Suprapubic skin (tissue), 4 donors: ENCODE results near the gene NFYC. TPM values are rescaled to one million over a fixed set of nuclear protein-coding genes. Genes with fewer than 3 reads are reported as not detected.

Experiments used
- DNase-seq, 2 donors: peaks; one replicate each; pipeline ENCODE4 v3.0.0-alpha.2; 2019; ENCODE audit warnings: low spot score in 2 of 2
- H3K27ac ChIP-seq: fragments of 200-600 bp; sonication (generic); one replicate; pipeline ENCODE4 v1.5.1; 2019
- H3K27me3 ChIP-seq: fragments of 200-600 bp; sonication (generic); one replicate; pipeline ENCODE4 v1.5.1; 2019
- H3K36me3 ChIP-seq: fragments of 200-600 bp; sonication (generic); one replicate; pipeline ENCODE4 v1.5.1; 2019
- H3K4me1 ChIP-seq: fragments of 200-600 bp; sonication (generic); one replicate; pipeline ENCODE4 v1.5.1; 2019
- H3K4me3 ChIP-seq: fragments of 200-600 bp; sonication (generic); one replicate; pipeline ENCODE4 v1.5.1; 2019; ENCODE audit warnings: mild to moderate bottlenecking
- H3K9me3 ChIP-seq: fragments of 200-600 bp; sonication (generic); one replicate; pipeline ENCODE4 v1.5.1; 2019
- EP300 ChIP-seq: sonication (generic); formaldehyde crosslinking; IDR thresholded peaks from one replicate; pipeline ENCODE4 v1.6.1; 2017; ENCODE audit warnings: antibody characterized with exemption
- POLR2A ChIP-seq, 2 donors: fragments of 450-650 bp; IDR thresholded peaks; one replicate each; pipeline ENCODE4 v1.6.1; 2017; ENCODE audit warnings: antibody characterized with exemption in 2 of 2, mild to moderate bottlenecking in 2 of 2, moderate library complexity in 2 of 2
- POLR2AphosphoS5 ChIP-seq, 3 donors: sonication (generic); formaldehyde crosslinking; IDR thresholded peaks; one replicate each; pipeline ENCODE4 v1.6.1; 2017; ENCODE audit warnings: antibody characterized with exemption in 3 of 3
- WGBS: methylation state at CpG from one replicate; pipeline ENCODE4 v1.1.5; 2018; 5-methylcytosine and 5-hydroxymethylcytosine counted together
- total RNA-seq, 4 donors: library from RNA; depleted of rRNA; stranded (reverse); fragments of >200 nt; gene quantifications; one replicate each; pipeline ENCODE4 v1.1.0, GENCODE V29; 2016
- TF ChIP-seq, protein P1 (sequence below), 2 donors: fragments of 200-600 bp in 1 of 2; fragments of 450-650 bp in 1 of 2; sonication (generic) in 1 of 2; IDR thresholded peaks; one replicate each; pipeline ENCODE4 v1.5.1; 2016 to 2019; ENCODE audit warnings: antibody characterized with exemption in 2 of 2, mild to moderate bottlenecking in 1 of 2, moderate library complexity in 1 of 2

Gene NFYC
- total RNA-seq, 4 donors from 2014 or later: 62.9 to 111 (median 83.5) TPM

DNA sequence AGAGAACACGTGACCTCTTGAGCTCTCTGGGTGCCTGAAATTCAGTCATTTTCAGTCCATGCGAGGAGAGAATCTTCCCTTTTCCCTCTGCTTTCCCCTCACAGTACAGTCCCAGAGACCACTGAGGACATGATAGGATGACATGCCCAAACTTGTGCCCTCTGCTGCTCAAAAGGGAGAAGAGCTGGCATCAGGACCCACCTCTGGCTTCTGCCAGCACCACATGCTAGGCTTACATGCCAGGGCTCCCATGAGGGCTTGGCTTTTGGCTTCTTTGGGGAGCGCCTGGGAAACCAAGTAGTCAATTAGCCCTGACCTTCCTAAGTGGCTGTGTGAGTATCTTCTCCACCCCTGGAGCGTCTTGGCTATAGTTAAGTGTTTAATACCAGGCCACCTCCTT lies 78.3 kb downstream of the NFYC start:
- no peak for DNase-seq
- Histone ChIP-seq H3K27ac (no peak overlapping the region), H3K27me3 (no peaks in the 10 kb centered on the region), H3K9me3 (no peaks in the 10 kb centered on the region), H3K36me3 (peaks cover 70% of the 10 kb centered on the region), H3K4me1 (peaks cover 26% of the 10 kb centered on the region), H3K4me3 (no peak overlapping the region)
- 58% methylated on average over 4 of the region's 4 CpGs for WGBS
- TF ChIP-seq EP300 (no peak), POLR2A (IDR thresholded peaks at IDR 0.05) (no peak), POLR2AphosphoS5 (IDR thresholded peaks at IDR 0.05) (no peak)
- TF ChIP-seq, protein P1, sequence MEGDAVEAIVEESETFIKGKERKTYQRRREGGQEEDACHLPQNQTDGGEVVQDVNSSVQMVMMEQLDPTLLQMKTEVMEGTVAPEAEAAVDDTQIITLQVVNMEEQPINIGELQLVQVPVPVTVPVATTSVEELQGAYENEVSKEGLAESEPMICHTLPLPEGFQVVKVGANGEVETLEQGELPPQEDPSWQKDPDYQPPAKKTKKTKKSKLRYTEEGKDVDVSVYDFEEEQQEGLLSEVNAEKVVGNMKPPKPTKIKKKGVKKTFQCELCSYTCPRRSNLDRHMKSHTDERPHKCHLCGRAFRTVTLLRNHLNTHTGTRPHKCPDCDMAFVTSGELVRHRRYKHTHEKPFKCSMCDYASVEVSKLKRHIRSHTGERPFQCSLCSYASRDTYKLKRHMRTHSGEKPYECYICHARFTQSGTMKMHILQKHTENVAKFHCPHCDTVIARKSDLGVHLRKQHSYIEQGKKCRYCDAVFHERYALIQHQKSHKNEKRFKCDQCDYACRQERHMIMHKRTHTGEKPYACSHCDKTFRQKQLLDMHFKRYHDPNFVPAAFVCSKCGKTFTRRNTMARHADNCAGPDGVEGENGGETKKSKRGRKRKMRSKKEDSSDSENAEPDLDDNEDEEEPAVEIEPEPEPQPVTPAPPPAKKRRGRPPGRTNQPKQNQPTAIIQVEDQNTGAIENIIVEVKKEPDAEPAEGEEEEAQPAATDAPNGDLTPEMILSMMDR (IDR thresholded peaks at IDR 0.05): no peak

DNA sequence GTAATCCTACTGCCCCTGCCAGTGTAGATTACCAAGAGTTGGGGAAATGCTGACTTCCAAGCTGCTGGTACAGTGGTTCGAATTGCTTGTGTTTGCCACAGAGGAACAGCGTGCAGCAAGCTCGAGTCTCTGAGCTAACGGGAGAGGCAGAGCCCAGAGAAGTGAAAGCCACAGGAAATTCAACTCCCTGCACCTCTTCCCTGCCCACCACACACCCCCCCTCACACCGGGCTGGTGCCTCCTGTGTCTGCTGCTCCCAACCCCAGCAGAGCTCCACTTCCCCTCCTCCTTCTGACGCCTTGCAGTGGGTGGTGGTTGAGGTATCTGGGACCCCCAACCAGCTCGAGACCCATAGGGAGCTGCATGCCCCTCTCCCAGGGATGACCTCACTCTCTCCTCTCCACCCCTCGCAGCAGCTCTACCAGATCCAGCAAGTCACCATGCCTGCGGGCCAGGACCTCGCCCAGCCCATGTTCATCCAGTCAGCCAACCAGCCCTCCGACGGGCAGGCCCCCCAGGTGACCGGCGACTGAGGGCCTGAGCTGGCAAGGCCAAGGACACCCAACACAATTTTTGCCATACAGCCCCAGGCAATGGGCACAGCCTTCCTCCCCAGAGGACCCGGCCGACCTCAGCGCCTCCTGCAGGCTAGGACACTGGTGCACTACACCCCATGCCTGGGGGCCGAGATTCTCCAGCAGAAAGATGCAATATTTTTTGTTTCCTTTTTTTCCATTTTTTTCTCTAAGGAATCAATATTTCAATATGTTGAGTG lies 79.0 kb downstream of the NFYC start:
- Histone ChIP-seq H3K27ac (no peak overlapping the region), H3K36me3 (peaks cover 64% of the 10 kb centered on the region), H3K4me1 (peaks cover 26% of the 10 kb centered on the region), H3K4me3 (no peak overlapping the region), H3K9me3 (no peaks in the 10 kb centered on the region), H3K27me3 (no peaks in the 10 kb centered on the region)
- DNase-seq: no peak
- TF ChIP-seq, protein P1 (IDR thresholded peaks at IDR 0.05): no peak
- 57% methylated on average over 17 of the region's 18 CpGs for WGBS

DNA sequence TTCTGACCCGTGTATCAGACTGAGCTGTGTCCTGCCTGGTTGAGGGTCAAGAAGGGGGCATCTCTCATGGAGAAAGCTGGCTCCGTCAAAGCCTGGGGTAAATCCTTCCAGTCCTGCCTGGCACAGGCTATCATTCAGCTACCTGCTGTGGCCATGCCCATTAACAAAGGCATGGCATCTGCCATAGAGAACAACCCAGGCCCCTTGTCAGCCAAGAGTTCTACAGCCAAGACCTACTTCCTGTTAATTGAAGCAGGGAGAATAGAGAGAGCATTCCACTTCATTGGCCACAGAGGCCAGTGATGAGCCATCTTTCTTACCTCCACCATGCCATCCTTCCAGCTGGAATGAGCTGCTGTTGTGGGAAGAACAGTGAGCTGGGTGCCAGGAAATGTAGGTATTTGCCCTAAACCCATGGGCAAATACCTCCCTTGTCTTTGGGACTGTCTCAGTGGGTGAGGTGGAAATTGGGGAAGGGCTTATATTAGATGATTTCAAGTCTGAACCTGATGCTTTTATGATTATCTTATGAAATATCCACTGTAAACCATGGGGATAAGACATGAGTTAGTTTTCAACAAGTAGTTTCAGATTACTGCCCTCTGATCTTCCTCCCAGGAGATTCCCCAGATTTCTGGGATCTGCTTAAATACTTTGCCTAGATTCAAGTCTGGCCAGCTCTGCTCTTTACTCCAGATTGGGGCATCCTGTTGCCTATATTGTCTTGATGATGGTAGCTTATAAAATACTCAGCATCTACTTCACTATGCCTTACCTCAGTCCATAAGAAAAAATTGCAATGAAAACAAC lies 80.8 kb downstream of the NFYC start:
- Histone ChIP-seq H3K4me3 (no peak overlapping the region), H3K27ac (no peak overlapping the region), H3K9me3 (no peaks in the 10 kb centered on the region), H3K27me3 (no peaks in the 10 kb centered on the region), H3K4me1 (peaks cover 26% of the 10 kb centered on the region), H3K36me3 (peaks cover 59% of the 10 kb centered on the region)
- TF ChIP-seq EP300 (no peak), POLR2AphosphoS5 (IDR thresholded peaks at IDR 0.05) (no peak), POLR2A (IDR thresholded peaks at IDR 0.05) (no peak)
- TF ChIP-seq, protein P1 (IDR thresholded peaks at IDR 0.05): no peak
- WGBS: 50% methylated on average over 1 of the region's 2 CpGs
- DNase-seq: no peak

DNA sequence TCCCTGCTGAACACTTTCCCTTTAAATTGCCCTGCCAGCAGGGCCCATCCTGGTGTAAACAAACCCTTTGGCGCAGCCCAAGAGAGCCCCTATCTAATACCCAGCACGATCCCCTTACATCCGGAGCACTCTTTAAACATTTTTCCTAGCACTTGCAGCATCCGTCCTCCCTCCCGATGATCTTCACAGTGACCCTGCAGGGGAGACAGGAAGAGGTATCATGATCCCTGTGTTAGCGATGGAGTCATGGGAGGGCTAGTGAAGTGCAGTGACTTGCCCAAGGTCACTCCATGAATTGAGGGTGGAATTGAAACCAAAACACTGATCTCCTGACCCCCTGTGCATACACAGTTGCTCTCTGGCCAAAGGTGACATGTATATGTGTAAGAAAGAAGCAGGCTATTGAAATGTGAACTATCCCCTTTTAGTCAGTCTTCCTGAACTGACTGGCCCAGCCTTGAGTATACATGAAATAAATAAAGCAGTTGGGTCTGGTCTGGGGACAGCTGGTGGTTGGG lies 82.3 kb downstream of the NFYC start:
- no peak for DNase-seq
- TF ChIP-seq, protein P1 (IDR thresholded peaks at IDR 0.05): no peak
- TF ChIP-seq POLR2A (IDR thresholded peaks at IDR 0.05) (no peak), EP300 (no peak)
- Histone ChIP-seq H3K4me1 (peaks cover 18% of the 10 kb centered on the region), H3K27me3 (no peaks in the 10 kb centered on the region), H3K27ac (no peak overlapping the region), H3K9me3 (no peaks in the 10 kb centered on the region), H3K4me3 (no peak overlapping the region), H3K36me3 (peaks cover 45% of the 10 kb centered on the region)
- WGBS: 89% methylated on average over 6 of the region's 6 CpGs
